Stimulated activated CD4-positive, alpha-beta T cell treated with anti-CD3 and anti-CD28 coated beads, Interleukin-15, amount 100 ng/mL, for 1 hour (primary cell): ENCODE data around the gene TIGD3.

Source experiments
- DNase-seq, 2 donors: peaks; one replicate each; pipeline ENCODE4 v3.0.0-alpha.2; 2020; ENCODE audit warnings: low read depth in 1 of 2, low spot score in 1 of 2

The TIGD3 gene

GRCh38 chr11:65366340-65366773 is 11.8 kb downstream of the TIGD3 start:
- no peak for DNase-seq

- no peak for DNase-seq
These were observed 16.1 kb downstream of the TIGD3 start for GRCh38 chr11:65370659-65371049.

- DNase-seq, result no peak
These were observed 19.5 kb downstream of the TIGD3 start for GRCh38 chr11:65373839-65374580.

- DNase-seq, result no peak
These were observed 20.5 kb downstream of the TIGD3 start for GRCh38 chr11:65375012-65375411.

GRCh38 chr11:65376138-65376713 is 21.7 kb downstream of the TIGD3 start:
- no peak for DNase-seq

- DNase-seq, result no peak
These were observed 22.5 kb downstream of the TIGD3 start for GRCh38 chr11:65377036-65377435.

- DNase-seq, result no peak
These were observed 23.2 kb downstream of the TIGD3 start for GRCh38 chr11:65377777-65378176.

GRCh38 chr11:65378208-65378927 is 23.8 kb downstream of the TIGD3 start:
- DNase-seq, result no peak

GRCh38 chr11:65378928-65379638 is 24.5 kb downstream of the TIGD3 start:
- no peak for DNase-seq

- no peak for DNase-seq
These were observed 25.3 kb downstream of the TIGD3 start for GRCh38 chr11:65379698-65380459.

- no peak for DNase-seq
These were observed 26.0 kb downstream of the TIGD3 start for GRCh38 chr11:65380460-65381119.

GRCh38 chr11:65381716-65382032 is 27.1 kb downstream of the TIGD3 start:
- DNase-seq, result no peak

GRCh38 chr11:65382033-65382803 is 27.7 kb downstream of the TIGD3 start, which contains the start of gene SLC25A45:
Gene SLC25A45, minus strand, starts transcription at chr11:65382646. Its CDS starts 695 bp downstream, at chr11:65381951.
- peak; percentile 84 to 86 for DNase-seq

- DNase-seq, result no peak
These were observed 28.3 kb downstream of the TIGD3 start for GRCh38 chr11:65382804-65383368.

- DNase-seq, result no peak
These were observed 29.2 kb downstream of the TIGD3 start for GRCh38 chr11:65383778-65384177.

GRCh38 chr11:65384301-65384889 is 29.8 kb downstream of the TIGD3 start:
- no peak for DNase-seq

- DNase-seq, result peak; percentile 82 to 85
These were observed 32.0 kb downstream of the TIGD3 start, which contains the start of gene FRMD8 for GRCh38 chr11:65386307-65387140. Gene FRMD8, plus strand, starts transcription at chr11:65386637. Its CDS starts 400 bp downstream, at chr11:65387037.

GRCh38 chr11:65388731-65389130 is 34.2 kb downstream of the TIGD3 start:
- DNase-seq, result no peak
